CD4-positive, alpha-beta T cell (primary cell): ENCODE results near the gene SH3RF3. TPM values are rescaled to one million over a fixed set of nuclear protein-coding genes. Genes with fewer than 3 reads are reported as not detected.

Source experiments
- ATAC-seq: fragments of 200-7000 bp; cut with Tn5 transposase; one replicate; pipeline ENCODE4 v1.10.0; 2022; ENCODE audit warnings: mild to moderate bottlenecking; ENCODE audit not compliant: poor library complexity
- CTCF ChIA-PET: fragments of 350-600 bp; sonication (Branson Sonifier 250); formaldehyde crosslinking; loops from one replicate; lab custom pipeline; 2021; ENCODE audit warnings: antibody characterized with exemption, inconsistent platforms; lab: Charles Lee
- POLR2A ChIA-PET: fragments of 350-600 bp; sonication (Branson Sonifier 250); formaldehyde crosslinking; loops from one replicate; lab custom pipeline; 2021; ENCODE audit warnings: antibody characterized with exemption, inconsistent platforms; lab: Charles Lee
- DNase-seq, 14 experiments: peaks; one replicate each; pipeline ENCODE4 v3.0.0-alpha.2; 2013 to 2020; ENCODE audit warnings: mixed read lengths in 2 of 14
- H3K27ac ChIP-seq, 2 donors: one replicate each; pipeline versions ENCODE4 v1.5.1 to v1.7.0; 2013; ENCODE audit warnings: low read length in 2 of 2, low read depth in 1 of 2, mild to moderate bottlenecking in 1 of 2
- H3K27me3 ChIP-seq, 2 experiments: 1 replicate in 1 of 2; 2 replicates in 1 of 2; pipeline versions ENCODE4 v1.6.1 to v1.7.0; 2013; ENCODE audit warnings: low read length in 2 of 2, control low read depth in 1 of 2, mild to moderate bottlenecking in 1 of 2, moderate library complexity in 1 of 2; ENCODE audit not compliant: insufficient read depth in 2 of 2, control insufficient read depth in 1 of 2
- H3K36me3 ChIP-seq: one replicate; pipeline ENCODE4 v1.6.1; 2013; ENCODE audit warnings: low read length, control low read depth; ENCODE audit not compliant: insufficient read depth
- H3K4me1 ChIP-seq: one replicate; pipeline ENCODE4 v1.6.1; 2013; ENCODE audit warnings: low read length, control low read depth; ENCODE audit not compliant: insufficient read depth
- H3K4me3 ChIP-seq: one replicate; pipeline ENCODE4 v1.5.1; 2013; ENCODE audit warnings: mild to moderate bottlenecking, low read length, moderate library complexity
- H3K9me3 ChIP-seq, 2 experiments: 1 replicate in 1 of 2; 2 replicates in 1 of 2; pipeline versions ENCODE4 v1.6.1 to v1.7.0; 2013; ENCODE audit warnings: low read length in 2 of 2, mild to moderate bottlenecking in 2 of 2, control low read depth in 1 of 2, moderate library complexity in 1 of 2; ENCODE audit not compliant: control insufficient read depth in 1 of 2, insufficient read depth in 1 of 2
- H3K27ac Mint-ChIP-seq: one replicate; pipeline ENCODE4 v1.8.0; 2020; ENCODE audit warnings: mixed read lengths
- H3K27me3 Mint-ChIP-seq: one replicate; pipeline ENCODE4 v1.8.0; 2021; ENCODE audit warnings: mixed read lengths
- H3K36me3 Mint-ChIP-seq: one replicate; pipeline ENCODE4 v1.8.0; 2021; ENCODE audit warnings: low read depth, mixed read lengths
- H3K4me1 Mint-ChIP-seq: one replicate; pipeline ENCODE4 v1.8.0; 2021; ENCODE audit warnings: low read depth, mixed read lengths
- H3K4me3 Mint-ChIP-seq: one replicate; pipeline ENCODE4 v1.8.0; 2020; ENCODE audit warnings: mild to moderate bottlenecking, mixed read lengths
- H3K9me3 Mint-ChIP-seq: one replicate; pipeline ENCODE4 v1.8.0; 2020; ENCODE audit warnings: mixed read lengths
- intact Hi-C, 2 experiments: fragments of 100-400 bp; cut with DNase I in 1 of 2; cut with micrococcal nuclease in 1 of 2; formaldehyde crosslinking; loops; one replicate each; pipeline versions ENCODE4 v1.15.1 to v1.9.0; 2023 to 2025; cut with DNase I, micrococcal nuclease
- total RNA-seq, 174 experiments: library from RNA in 2 of 174; stranded (reverse) in 2 of 174; gene quantifications; one replicate each; pipeline ENCODE4 v1.2.3 and lab custom pipeline; 2021 to 2026
- TF ChIP-seq, protein P1 (sequence below): fragments of 200-600 bp; IDR thresholded peaks from one replicate; pipeline ENCODE4 v1.8.0; 2022; ENCODE audit warnings: antibody characterized with exemption, mild to moderate bottlenecking

SH3RF3 gene
- total RNA-seq, 2 experiments from 2014 or later = 5.2 to 5.9 TPM

DNA sequence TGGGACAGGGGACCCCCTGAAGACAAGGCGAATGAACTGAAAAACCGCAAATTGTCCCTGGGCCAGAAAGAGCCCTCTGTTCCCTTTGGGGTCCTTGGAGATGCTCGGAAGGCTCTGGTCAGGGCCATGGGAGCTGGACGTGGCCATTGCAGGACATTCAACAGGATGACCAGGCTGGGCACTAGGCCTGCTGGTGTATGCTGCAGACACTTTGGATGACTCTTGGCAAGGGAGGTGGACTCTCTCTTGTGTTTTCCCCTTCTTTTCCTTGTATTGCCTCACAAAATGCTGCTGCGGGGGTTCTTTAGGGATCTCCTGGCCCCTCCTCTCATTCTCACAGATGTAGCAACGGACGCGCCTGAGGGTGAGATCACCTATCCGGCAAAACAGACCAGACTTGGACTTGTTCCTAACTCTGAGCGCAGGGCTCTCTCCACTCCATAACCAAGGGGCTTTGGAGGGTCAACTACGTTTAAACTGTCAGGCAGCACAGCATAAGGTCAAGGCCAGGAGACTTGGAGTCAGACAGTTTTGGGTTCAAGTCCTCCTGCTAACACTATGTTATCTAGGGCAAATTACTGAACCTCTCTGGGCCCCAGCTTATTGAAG, 41.8 kb upstream of the SH3RF3 start:
- Histone ChIP-seq H3K4me3 (no peak overlapping the region), H3K27me3 (no peaks in the 10 kb centered on the region), H3K27ac (no peak overlapping the region), H3K4me1 (peaks cover 4% of the 10 kb centered on the region), H3K9me3 (no peaks in the 10 kb centered on the region), H3K36me3 (no peaks in the 10 kb centered on the region)
- Mint-ChIP-seq H3K4me1 (peaks cover 5% of the 10 kb centered on the region), H3K9me3 (peaks cover 2% of the 10 kb centered on the region), H3K27ac (no peak overlapping the region), H3K27me3 (no peaks in the 10 kb centered on the region), H3K4me3 (no peak overlapping the region), H3K36me3 (no peaks in the 10 kb centered on the region)
- no peak for ATAC-seq
- intact Hi-C loops = no loop called here
- TF ChIP-seq, protein P1, sequence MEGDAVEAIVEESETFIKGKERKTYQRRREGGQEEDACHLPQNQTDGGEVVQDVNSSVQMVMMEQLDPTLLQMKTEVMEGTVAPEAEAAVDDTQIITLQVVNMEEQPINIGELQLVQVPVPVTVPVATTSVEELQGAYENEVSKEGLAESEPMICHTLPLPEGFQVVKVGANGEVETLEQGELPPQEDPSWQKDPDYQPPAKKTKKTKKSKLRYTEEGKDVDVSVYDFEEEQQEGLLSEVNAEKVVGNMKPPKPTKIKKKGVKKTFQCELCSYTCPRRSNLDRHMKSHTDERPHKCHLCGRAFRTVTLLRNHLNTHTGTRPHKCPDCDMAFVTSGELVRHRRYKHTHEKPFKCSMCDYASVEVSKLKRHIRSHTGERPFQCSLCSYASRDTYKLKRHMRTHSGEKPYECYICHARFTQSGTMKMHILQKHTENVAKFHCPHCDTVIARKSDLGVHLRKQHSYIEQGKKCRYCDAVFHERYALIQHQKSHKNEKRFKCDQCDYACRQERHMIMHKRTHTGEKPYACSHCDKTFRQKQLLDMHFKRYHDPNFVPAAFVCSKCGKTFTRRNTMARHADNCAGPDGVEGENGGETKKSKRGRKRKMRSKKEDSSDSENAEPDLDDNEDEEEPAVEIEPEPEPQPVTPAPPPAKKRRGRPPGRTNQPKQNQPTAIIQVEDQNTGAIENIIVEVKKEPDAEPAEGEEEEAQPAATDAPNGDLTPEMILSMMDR = no peak
- POLR2A ChIA-PET = interaction anchor here (1.1 kb wide), 1 partner anchor 15 kb away, joined by 3 read pairs; no protein-coding TSS in a partner anchor
- CTCF ChIA-PET = no interaction called here
- DNase-seq = no peak

DNA sequence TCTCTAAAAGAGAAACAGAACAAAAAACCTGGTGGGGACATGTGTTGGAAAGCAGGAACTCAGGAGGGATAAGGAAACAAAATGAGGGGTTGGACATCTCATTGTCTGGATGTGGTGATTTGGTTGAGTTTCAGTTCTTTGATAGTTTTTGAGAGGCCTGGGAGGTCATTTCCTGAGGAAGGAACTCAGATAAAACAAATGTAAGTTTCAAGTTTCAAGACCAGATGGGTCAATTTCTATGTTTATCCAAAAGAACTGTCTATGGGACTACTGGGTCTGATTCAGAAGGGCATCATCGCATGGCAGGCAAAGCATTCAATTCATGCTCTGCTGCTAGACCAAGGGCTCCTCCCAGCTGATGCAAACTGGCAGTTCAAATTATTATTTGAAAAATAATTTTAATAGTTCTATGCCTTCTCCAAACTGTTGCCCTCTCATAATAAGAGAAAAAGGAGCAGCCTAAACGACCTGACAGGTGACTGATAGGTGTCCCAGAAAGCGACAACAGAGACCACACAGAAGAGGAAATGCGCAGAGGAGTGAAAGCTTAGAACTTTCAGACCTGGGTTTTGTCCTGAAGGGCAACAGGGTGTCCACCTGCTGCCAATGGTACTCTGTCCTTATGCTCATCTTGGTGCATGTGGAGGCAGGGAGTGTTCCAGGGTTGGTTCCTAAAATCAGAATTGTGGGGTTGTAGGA, 39.3 kb upstream of the SH3RF3 start:
- no peak for DNase-seq
- CTCF ChIA-PET = no interaction called here
- peaks cover 5 to 17% of the 10 kb centered on the region in 2 experiments for H3K9me3 ChIP-seq
- H3K27me3 ChIP-seq = no peaks in the 10 kb centered on the region
- Mint-ChIP-seq H3K4me3 (no peak overlapping the region), H3K27me3 (no peaks in the 10 kb centered on the region), H3K9me3 (peaks cover 2% of the 10 kb centered on the region), H3K27ac (no peak overlapping the region), H3K4me1 (peaks cover 5% of the 10 kb centered on the region), H3K36me3 (no peaks in the 10 kb centered on the region)
- POLR2A ChIA-PET = no interaction called here
- no peak overlapping the region for H3K27ac ChIP-seq
- intact Hi-C loops = no loop called here
- H3K4me3 ChIP-seq = no peak overlapping the region
- no peak for ATAC-seq
- no peaks in the 10 kb centered on the region for H3K36me3 ChIP-seq
- TF ChIP-seq, protein P1 = no peak
- H3K4me1 ChIP-seq = peaks cover 4% of the 10 kb centered on the region

DNA sequence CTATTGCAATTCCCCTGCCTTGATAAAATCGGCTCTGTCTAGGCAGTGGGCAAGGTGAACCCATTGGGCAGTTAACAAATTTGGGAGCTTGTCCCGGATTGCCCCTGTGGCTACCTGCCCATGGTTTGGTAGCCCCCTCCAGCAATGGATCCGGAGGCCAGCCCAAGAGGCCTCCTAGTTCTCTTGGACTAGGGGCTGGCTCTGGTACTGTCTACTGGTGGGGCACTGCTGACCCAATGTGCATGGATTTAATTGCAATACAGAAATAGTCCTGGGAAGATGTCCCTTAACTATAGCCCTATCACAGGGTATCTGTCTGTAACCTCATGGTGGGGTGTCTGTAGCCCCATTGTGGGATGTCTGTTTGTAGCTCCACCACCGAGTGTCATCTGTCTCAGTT, 37.5 kb upstream of the SH3RF3 start:
- intact Hi-C loops = no loop called here
- ChIA-PET CTCF (interaction anchor here (1.0 kb wide), 1 partner anchor 103 kb away, joined by 4 read pairs; no protein-coding TSS in a partner anchor), POLR2A (interaction anchor here (1.3 kb wide), 1 partner anchor 60 kb away, joined by 5 read pairs; no protein-coding TSS in a partner anchor)
- ATAC-seq (no peak), DNase-seq (no peak)
- H3K27me3 ChIP-seq = no peaks in the 10 kb centered on the region
- H3K27ac Mint-ChIP-seq = no peak overlapping the region
- no peaks in the 10 kb centered on the region for H3K36me3 Mint-ChIP-seq
- H3K4me1 Mint-ChIP-seq = peaks cover 5% of the 10 kb centered on the region
- H3K27ac ChIP-seq = no peak overlapping the region
- H3K4me3 ChIP-seq = no peak overlapping the region
- no peaks in the 10 kb centered on the region for H3K36me3 ChIP-seq
- no peaks in the 10 kb centered on the region for H3K27me3 Mint-ChIP-seq
- no peak overlapping the region for H3K4me3 Mint-ChIP-seq
- TF ChIP-seq, protein P1 = no peak
- peaks cover 5 to 18% of the 10 kb centered on the region in 2 experiments for H3K9me3 ChIP-seq
- H3K9me3 Mint-ChIP-seq = peaks cover 2% of the 10 kb centered on the region
- H3K4me1 ChIP-seq = peaks cover 4% of the 10 kb centered on the region
